SKM-1 (cell line): ENCODE data around the gene RNF7.
"Not testable (repeated sequence)": the region's sequence is repeated elsewhere in the genome, so short reads cannot be mapped to it uniquely, and the experiment has no call there.

ENCODE experiments used
- DNase-seq: peaks from one replicate; lab custom pipeline; 2025; ENCODE audit not compliant: unreplicated experiment; lab: John Stamatoyannopoulos, UW

The RNF7 gene

DNA sequence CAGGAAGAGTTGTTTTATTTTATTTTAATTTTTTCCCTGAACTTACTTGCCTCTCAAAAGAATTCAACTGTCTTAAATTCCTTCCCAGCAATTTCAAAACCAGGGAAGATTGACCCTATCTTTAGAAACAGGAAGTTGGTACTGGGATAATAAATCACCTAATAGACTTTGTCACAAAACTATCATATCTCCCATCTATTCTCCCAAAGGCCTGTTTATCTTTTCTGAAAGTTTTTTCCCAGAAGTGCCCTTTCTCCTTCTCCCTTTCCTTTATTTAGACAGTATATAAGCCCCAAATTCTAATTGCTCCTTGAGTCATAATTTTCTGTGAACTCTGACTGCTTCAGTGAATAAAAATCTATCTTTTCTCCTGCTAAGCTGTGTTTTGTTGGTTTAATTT, 2.9 kb upstream of the RNF7 start:
- DNase-seq, result no peak

DNA sequence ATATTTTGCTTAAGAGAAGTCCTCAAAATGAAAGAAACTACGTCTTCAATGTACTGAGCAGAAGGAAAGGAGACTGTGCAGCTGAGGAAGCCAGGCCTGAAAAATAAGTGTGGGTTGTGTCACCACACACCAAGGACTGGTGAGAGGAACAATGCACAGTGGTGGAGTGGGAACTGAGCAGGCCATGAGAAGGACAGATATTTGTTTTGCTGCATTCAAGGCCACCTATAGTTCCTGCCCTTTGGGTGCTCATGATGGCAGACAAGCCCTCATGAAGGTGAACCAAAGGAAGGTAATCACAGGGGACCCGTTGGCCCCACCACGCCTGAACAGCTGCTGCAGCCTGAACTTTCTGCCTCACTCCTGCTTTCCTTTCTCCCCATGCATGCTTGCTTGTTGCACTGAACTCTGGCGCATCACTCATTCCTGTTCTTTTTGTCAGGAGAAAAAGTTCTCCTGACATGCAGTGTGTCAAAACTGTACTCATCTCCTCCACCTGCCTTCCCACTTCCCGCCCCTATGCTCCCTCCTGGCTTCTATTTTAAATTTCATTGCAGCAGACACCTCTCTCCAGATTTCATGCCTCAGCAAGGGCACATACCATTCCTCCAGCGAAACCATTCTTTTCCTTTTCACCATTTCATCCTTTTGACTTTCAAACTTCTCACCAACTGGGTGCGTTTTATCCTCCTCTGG, 2.2 kb upstream of the RNF7 start:
- DNase-seq, result no peak

DNA sequence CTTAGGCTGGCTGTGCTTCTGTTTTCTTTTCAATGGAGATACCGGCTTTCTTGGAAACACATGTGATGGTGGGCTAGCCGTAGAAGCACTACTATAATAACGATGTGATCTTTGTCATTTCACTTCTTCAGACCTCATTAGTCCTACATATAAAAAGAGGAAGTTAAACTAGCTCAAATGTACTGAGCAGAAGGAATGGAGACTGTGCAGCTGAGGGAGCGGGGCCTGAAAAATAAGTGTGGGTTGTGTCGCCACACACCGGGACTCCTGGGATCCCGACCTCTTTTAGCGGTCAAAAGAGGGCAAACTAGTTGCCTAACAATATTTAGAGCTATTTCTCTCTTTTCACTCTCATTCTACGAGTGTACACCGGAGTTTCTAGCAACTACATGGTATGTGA, 1.0 kb upstream of the RNF7 start:
- peak; percentile 54 for DNase-seq

DNA sequence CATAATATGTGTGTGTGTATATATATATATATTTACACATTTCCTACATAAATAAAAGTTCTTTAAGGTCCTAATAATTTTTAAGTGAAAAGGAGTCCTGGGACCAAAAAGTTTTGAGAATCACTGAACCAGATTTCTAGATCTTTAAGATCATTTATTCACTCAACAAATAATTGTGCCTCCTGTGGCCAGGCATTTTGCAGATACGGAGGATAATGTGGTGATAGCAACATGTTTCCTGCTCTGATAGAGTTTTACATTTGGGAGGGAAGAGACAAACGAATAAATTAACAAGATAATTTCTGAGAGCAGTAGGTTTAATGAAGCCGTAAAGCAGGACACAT, 448 bp upstream of the RNF7 start:
- DNase-seq, result no peak

DNA sequence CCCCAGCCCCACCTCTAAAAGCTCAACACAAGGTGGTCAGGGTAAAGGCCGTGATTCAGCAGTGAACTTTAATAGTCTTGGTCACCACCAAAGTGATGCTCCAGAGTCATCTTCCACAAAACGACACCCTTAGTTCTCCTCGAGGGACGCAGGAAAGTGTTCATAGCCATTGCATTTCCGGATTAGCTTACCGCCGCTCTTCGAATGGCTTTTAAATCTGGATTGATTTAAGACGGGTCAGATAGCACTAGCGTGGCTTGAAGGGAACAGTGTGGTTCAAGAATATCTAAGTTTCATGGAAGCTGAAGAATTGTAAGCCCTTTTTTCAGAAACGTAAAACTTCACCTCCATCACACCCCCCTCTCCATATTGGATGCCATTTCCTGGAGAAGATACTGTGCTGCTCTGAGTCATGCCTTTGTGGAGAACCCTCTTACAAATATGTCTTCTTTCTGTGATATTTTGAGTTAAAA, 829 bp downstream of the RNF7 start:
- DNase-seq, result no peak

DNA sequence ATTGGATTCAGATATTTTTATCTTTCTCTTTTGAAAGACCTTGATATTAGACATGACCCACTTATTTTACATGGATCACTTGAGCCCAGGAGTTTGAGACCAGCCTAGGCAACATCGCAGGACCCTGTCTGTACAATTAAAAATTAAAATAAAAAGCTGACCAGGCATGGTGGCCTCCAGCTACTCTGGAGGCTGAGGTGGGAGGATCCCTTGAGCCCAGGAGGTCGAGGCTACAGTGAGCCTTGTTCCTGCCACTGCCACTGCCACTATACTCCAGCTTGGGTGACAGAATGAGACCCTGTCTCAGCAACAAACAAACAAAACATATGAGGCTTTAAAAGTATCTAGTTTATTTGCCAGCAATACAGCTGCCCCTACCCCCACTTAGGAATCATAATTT, 1.6 kb downstream of the RNF7 start:
- no peak for DNase-seq

DNA sequence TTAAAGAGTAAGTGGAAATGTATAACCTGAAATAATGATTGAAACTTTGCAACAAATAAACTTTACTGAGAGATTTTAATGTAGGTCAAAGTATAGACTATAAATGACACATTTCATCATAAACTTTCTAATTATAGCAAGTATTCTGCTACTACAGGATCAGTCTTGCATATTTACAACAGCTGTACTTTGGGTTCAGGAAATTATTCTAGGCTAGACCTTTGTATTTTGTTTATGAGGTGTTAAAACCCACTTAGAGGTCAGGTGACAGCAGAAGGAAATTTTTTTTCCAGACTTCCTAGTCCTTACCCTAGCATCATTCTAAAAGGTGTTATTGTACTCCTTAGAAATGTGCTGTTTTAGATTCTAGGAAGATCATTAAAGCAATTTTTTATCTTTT, 2.3 kb downstream of the RNF7 start:
- no peak for DNase-seq

DNA sequence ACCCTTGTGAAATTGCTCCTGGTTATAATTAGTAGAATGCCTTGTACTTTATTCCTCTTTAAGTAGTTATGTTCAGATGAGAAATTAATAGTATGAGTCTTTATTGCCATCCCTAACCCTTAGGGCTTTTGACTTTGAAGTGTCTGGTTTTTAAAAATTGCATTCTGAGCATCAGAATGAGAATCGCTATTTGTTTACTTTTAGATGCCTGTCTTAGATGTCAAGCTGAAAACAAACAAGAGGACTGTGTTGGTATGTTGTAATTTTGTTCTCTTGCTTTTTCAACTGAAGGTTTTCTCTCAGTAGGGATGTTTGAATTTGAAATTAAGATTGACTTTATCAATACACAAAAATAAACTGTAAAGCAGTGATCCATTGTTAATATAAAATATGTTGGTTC, 5.2 kb downstream of the RNF7 start:
- no peak for DNase-seq

DNA sequence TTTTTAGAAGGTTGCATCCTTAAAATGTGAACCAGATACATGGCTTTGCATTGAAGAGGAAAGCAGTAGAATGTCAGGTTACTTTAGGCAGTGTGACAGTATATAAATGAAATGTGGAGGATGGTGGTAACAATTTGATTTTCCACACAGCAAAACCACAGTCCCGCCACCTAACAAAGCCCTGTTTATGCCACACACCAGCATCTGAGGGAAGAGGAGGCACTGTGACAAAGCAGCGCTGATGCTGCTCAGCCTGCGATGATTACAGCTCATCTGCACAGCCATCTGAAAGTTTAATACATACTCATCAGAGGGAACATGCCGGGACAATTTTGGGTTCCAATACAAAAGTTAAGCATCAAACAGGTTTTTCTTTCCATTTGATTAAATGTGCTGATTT, 8.9 kb downstream of the RNF7 start:
- no peak for DNase-seq

DNA sequence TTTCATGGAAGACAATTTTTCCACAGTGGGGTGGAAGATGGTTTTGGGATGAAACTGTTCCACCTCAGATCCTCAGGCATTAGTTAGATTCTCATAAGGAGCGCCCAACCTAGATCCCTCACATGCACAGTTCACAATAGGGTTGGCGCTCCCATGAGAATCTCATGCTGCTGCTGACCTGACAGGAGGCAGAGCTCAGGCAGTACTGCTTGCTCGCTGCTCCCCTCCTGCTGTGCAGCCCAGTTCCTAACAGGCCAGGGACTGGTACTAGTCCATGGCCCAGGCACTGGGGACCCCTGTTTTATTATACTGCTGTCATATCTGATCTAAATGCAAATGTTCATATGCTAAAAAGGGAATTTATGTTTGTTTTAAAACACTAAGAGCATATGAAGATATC, 15.3 kb downstream of the RNF7 start:
- DNase-seq, result no peak

DNA sequence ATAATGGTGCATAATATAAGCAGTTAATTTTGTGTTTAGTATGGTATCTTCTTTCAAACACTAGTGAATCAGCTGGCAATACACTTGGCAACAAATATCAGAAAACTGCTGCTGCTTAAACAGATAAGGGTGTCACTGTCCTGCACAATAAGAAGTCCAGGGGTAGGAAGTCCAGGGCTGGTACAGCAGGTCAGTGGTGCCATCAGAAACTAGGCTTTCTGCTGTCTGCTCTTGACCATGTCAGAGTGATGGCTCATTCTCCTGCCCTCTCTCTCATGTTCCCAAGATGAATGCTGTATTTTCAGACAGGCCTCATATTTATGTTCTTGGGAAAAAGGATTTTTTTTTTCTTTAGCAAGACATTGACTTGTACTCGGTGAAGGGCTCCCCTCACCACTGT, 15.9 kb downstream of the RNF7 start:
- DNase-seq, result no peak

DNA sequence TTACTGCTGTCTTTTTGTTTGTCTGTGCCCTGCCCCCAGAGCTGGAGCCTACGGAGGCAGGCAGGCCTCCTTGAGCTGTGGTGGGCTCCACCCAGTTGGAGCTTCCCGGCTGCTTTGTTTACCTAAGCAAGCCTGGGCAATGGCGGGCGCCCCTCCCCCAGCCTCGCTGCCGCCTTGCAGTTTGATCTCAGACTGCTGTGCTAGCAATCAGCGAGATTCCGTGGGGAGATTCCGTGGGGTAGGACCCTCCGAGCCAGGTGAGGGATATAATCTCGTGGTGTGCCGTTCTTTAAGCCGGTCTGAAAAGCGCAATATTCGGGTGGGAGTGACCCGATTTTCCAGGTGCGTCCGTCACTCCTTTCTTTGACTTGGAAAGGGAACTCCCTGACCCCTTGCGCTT, 24.5 kb downstream of the RNF7 start:
- DNase-seq, result not testable (repeated sequence)

DNA sequence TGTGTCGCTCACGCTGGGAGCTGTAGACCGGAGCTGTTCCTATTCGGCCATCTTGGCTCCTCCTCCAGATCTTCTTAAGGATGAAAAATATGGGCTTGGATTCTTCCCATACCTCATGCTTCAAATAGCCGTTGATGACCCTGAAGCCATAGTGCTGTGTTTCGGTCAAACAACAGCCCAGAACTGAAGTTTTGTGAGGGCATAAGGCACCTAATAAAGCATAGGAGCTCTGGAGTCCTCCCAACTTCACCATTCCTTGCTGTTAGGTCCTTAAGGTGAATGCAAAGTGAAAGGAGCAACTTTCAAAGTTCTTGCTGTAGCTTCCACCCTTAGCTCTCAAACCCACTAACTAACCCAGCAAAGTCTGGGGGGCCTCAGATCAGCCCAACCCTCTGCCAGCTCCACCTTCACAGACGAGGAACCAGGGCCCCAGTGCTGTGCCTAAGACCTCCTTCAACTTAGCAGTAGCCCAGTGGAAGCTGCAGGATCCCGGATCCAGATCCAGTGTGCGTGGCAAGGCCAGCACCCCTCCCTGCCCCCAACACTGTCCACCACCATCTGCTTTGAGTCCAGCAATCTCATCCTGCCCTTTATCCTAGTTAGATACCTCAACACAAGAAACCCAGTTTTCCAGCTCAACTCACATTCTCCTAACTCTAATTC, 25.1 kb downstream of the RNF7 start, which contains the start of gene GRK7:
GRK7 (plus strand) TSS at position 321 of the 663 bp plus-strand sequence. CDS start 14,877 bp downstream, outside the sequence.
- DNase-seq, result no peak

DNA sequence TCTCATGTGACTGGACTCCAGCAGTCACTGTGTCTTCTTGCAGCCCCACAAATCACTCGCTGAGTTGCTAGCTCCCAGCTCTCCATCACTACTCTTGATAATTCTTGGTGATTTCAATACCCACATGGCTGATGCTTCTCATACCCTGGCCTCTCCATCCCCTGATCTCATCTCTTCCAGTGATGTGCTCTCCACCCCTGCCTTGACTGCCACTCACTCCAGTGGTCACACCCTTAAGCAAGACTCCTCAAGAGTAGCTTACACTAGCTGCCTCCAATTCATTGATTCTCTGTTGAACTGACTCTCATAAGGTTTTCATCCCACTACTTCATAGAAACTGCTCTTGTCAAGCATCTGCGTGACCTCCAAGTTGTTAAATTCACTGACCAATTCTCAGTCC, 25.9 kb downstream of the RNF7 start:
- DNase-seq, result no peak

DNA sequence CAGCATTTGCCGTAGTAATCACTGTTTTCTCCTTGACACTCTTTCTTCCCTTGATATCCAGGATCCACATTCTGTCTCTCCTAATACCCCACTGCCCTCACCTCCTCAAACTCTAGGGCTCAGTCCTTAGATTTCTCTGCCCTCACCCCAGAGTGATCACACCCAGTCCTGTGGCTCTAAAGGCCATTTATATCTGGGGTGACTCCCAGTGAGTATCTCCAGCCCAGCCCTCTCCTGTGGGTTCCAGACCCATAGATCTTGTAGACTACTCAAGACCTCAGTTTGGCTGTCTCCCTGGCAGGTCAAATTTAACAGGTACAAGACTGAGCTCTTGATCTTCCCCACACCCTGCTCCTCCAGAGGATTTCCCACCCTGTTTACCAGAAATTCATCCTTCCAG, 26.4 kb downstream of the RNF7 start:
- DNase-seq, result no peak

DNA sequence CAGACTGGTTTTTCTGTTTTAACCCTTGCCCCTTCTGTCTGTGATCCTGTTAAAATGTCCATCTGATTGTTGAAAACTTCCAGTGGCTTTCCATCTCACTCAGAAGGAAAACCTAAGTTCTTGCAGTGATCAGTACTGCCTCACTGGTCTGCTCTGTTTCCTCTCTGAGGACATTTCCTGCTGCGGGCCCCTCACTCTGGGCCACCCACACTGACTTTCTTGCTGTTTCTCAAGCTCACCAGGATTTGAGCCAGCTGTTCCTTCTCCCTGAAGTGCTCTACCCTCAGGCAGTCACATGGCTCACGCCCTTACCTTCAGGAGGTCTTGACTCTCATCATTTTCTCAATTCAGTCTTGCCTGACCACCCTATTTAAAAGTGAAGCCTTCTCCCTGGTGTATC, 26.9 kb downstream of the RNF7 start:
- no peak for DNase-seq

DNA sequence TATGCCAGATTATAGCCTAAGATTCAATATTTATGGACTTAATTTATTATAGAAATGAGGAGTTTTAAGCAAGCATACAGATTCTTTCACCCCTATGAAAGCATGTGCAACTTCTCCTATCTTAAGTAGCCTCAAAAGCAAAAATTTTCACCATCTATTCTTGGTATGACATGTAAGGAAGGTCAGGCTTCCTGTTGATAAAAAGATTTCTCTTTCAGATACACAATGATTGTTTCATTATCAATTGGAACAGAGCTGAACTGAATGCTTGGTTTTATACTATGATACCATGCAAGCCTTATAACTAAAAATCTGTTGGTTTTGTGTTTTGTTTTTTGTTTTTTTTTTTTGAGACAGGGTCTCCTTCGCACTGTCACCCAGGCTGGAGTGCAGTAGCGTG, 29.0 kb downstream of the RNF7 start:
- DNase-seq, result no peak

DNA sequence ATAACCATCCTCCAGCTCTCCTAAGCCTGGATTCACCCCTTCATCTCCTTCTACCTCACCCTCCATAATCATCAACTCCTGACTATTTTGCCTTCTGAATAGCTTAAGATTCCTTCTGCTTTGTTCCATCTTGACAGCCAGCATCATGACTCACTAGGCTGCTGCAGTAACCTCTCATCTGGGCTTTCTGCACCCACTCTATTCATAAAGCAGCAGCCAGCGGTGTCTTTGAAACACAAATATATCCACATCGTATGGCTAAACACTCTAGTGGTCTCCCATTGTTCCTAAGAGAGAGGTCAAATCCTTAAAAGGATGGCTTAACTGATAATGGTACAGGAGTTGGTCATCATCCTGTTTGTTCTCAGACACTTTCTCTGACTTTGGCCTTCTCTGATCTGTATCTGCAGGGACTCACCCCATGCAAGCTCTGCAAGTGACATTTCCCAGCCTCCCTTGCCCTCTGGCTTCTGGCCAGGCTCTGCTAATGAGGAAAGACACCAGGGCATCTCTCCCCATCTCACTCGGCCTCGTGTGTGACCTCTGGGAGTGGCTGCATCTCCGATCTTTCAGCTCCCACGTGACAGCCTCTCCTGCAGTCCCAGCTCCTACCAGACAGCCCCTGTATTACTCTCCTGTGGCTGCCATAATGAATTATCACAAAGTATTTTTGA, 31.3 kb downstream of the RNF7 start:
- no peak for DNase-seq

DNA sequence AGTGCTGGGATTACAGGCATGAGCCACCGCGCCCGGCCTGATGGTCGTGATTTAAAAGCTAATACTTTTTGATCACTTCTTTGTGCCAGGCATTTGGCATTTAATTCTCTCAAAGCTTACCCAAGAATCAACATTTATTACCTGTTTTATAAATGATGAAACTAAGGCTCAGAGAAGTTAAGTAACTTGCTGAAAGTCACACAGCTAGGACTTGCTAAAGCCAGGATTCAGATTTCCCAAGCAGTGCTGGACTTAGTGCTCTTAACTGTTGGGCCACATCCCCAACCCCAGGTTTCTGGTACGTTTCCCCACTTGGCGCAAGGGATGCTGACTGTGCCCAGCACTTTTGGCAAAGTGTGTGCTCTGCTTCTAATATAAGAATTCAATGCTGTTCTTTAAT, 35.6 kb downstream of the RNF7 start:
- DNase-seq, result no peak

DNA sequence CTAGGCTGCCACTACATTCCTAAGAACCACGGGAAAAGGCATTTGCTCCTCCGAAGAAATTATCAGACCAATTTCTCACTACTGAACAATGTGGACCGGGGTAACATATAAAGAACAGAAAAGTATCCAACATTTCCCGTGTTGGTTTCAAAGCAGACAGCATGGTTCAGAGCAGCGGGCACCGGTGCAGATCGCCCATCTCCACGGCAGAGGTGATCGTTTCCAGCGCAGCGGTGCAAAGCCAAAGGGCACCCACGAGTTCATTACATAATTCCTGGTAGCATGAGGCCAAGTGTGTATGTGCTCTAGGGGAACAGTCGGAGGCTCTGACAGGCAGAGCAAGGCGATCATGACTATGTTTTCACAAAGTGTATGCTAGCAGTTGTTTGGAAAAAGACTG, 38.3 kb downstream of the RNF7 start:
- DNase-seq, result no peak

DNA sequence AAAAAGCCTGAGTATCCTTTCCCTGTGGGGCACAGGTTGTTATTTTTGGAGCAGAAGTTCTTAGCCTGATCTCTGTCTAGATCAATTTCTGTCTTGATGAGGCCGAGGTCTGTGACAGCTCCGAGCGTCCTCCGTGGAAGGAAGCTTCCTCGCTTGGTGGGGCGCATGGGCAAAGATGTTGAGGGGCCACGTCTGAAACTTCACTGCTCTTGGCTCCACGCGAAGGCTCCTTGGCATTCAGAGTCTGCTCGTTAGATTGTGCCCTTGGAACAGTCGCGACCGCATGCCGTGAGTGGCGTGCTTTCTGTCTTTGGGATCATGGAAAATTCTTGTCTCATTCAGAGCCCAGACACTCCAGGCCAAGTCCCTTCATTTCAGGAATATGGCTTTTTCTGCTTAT, 38.8 kb downstream of the RNF7 start:
- no peak for DNase-seq
